Immature natural killer cell (primary cell): ENCODE results near the gene PPL. TPM values are rescaled to one million over a fixed set of nuclear protein-coding genes. Genes with fewer than 3 reads are reported as not detected.

Source experiments
- DNase-seq, 3 donors: peaks; one replicate each; pipeline ENCODE4 v3.0.0; 2022; ENCODE audit warnings: mixed read lengths in 1 of 3
- H3K27ac Mint-ChIP-seq, 6 donors: one replicate each; pipeline ENCODE4 v1.8.0; 2020; ENCODE audit warnings: mixed read lengths in 6 of 6, mild to moderate bottlenecking in 5 of 6, inconsistent platforms in 4 of 6, moderate library complexity in 3 of 6
- H3K27me3 Mint-ChIP-seq, 3 donors: one replicate each; pipeline ENCODE4 v1.8.0; 2020 to 2021; ENCODE audit warnings: low read depth in 3 of 3, mild to moderate bottlenecking in 3 of 3, mixed read lengths in 3 of 3, moderate library complexity in 3 of 3, inconsistent platforms in 1 of 3
- H3K36me3 Mint-ChIP-seq, 3 donors: one replicate each; pipeline ENCODE4 v1.8.0; 2020; ENCODE audit warnings: mixed read lengths in 3 of 3, inconsistent platforms in 2 of 3, mild to moderate bottlenecking in 2 of 3
- H3K4me1 Mint-ChIP-seq, 2 donors: one replicate each; pipeline ENCODE4 v1.8.0; 2020; ENCODE audit warnings: inconsistent platforms in 2 of 2, mild to moderate bottlenecking in 2 of 2, mixed read lengths in 2 of 2, moderate library complexity in 1 of 2
- H3K4me3 Mint-ChIP-seq, 5 donors: one replicate each; pipeline ENCODE4 v1.8.0; 2020; ENCODE audit warnings: mild to moderate bottlenecking in 5 of 5, mixed read lengths in 5 of 5, inconsistent platforms in 3 of 5, moderate library complexity in 3 of 5
- H3K9me3 Mint-ChIP-seq, 6 donors: one replicate each; pipeline ENCODE4 v1.8.0; 2020; ENCODE audit warnings: mild to moderate bottlenecking in 6 of 6, mixed read lengths in 6 of 6, inconsistent platforms in 4 of 6, moderate library complexity in 3 of 6
- polyA plus RNA-seq, 3 donors: library from polyadenylated mRNA; unstranded; fragments of 300-500 nt; fragmentation: Illumina TruSeq; gene quantifications; one replicate each; pipeline ENCODE4 v1.2.3, GENCODE V29; 2021

The PPL gene
- polyA plus RNA-seq, 3 donors from 2014 or later = 0.03 to 0.43 TPM; not detected in 1

- Mint-ChIP-seq H3K4me1 (peaks cover 0 to 4% of the 10 kb centered on the region in 2 donors), H3K27me3 (peaks cover 0 to 1% (median 0%) of the 10 kb centered on the region in 3 donors), H3K27ac (no peak overlapping the region), H3K4me3 (no peak overlapping the region), H3K9me3 (no peaks in the 10 kb centered on the region), H3K36me3 (peaks cover 3 to 14% (median 7%) of the 10 kb centered on the region in 3 donors)
- no peak for DNase-seq
These were observed 46.9 kb downstream of the PPL start for GRCh38 chr16:4890026-4890425.

GRCh38 chr16:4888428-4889135, 48.4 kb downstream of the PPL start:
- H3K9me3 Mint-ChIP-seq = no peaks in the 10 kb centered on the region
- H3K4me1 Mint-ChIP-seq = peaks cover 0 to 4% of the 10 kb centered on the region in 2 donors
- H3K27ac Mint-ChIP-seq = peak overlapping the region in 2 of 6 donors; percentile 14 to 25
- DNase-seq = no peak
- H3K27me3 Mint-ChIP-seq = peaks cover 0 to 1% (median 0%) of the 10 kb centered on the region in 3 donors
- H3K4me3 Mint-ChIP-seq = no peak overlapping the region
- peaks cover 10 to 26% (median 15%) of the 10 kb centered on the region in 3 donors for H3K36me3 Mint-ChIP-seq

- H3K9me3 Mint-ChIP-seq = no peaks in the 10 kb centered on the region
- peaks cover 0 to 2% of the 10 kb centered on the region in 2 donors for H3K4me1 Mint-ChIP-seq
- no peak for DNase-seq
- H3K27ac Mint-ChIP-seq = peak overlapping the region in 1 of 6 donors; percentile 58
- no peak overlapping the region for H3K4me3 Mint-ChIP-seq
- H3K36me3 Mint-ChIP-seq = peaks cover 20 to 44% (median 23%) of the 10 kb centered on the region in 3 donors
- no peaks in the 10 kb centered on the region for H3K27me3 Mint-ChIP-seq
These were observed 50.8 kb downstream of the PPL start for GRCh38 chr16:4886151-4886550.

- H3K36me3 Mint-ChIP-seq = peaks cover 23 to 49% (median 24%) of the 10 kb centered on the region in 3 donors
- H3K27me3 Mint-ChIP-seq = no peaks in the 10 kb centered on the region
- no peak overlapping the region for H3K27ac Mint-ChIP-seq
- no peaks in the 10 kb centered on the region for H3K9me3 Mint-ChIP-seq
- no peak for DNase-seq
- H3K4me3 Mint-ChIP-seq = peak overlapping the region in 1 of 5 donors; percentile 19
- H3K4me1 Mint-ChIP-seq = peaks cover 0 to 2% of the 10 kb centered on the region in 2 donors
These were observed 51.7 kb downstream of the PPL start for GRCh38 chr16:4884972-4885874.

- Mint-ChIP-seq H3K27ac (peak overlapping the region in 1 of 6 donors; percentile 49), H3K4me1 (peaks cover 0 to 2% of the 10 kb centered on the region in 2 donors), H3K9me3 (no peaks in the 10 kb centered on the region), H3K27me3 (no peaks in the 10 kb centered on the region), H3K36me3 (peaks cover 23 to 52% (median 24%) of the 10 kb centered on the region in 3 donors), H3K4me3 (no peak overlapping the region)
- no peak for DNase-seq
These were observed 52.7 kb downstream of the PPL start for GRCh38 chr16:4884209-4884608.

- H3K36me3 Mint-ChIP-seq = peaks cover 27 to 57% (median 28%) of the 10 kb centered on the region in 3 donors
- no peaks in the 10 kb centered on the region for H3K9me3 Mint-ChIP-seq
- H3K4me1 Mint-ChIP-seq = peaks cover 0 to 2% of the 10 kb centered on the region in 2 donors
- no peaks in the 10 kb centered on the region for H3K27me3 Mint-ChIP-seq
- no peak for DNase-seq
- H3K4me3 Mint-ChIP-seq = no peak overlapping the region
- no peak overlapping the region for H3K27ac Mint-ChIP-seq
These were observed 53.4 kb downstream of the PPL start for GRCh38 chr16:4883501-4883900.

GRCh38 chr16:4882633-4883285, 54.2 kb downstream of the PPL start:
- Mint-ChIP-seq H3K4me3 (no peak overlapping the region), H3K27ac (peak overlapping the region in 1 of 6 donors; percentile 0), H3K27me3 (no peaks in the 10 kb centered on the region), H3K36me3 (peaks cover 27 to 57% (median 31%) of the 10 kb centered on the region in 3 donors), H3K9me3 (no peaks in the 10 kb centered on the region), H3K4me1 (peaks cover 0 to 2% of the 10 kb centered on the region in 2 donors)
- no peak for DNase-seq

GRCh38 chr16:4882000-4882632, 54.8 kb downstream of the PPL start:
- Mint-ChIP-seq H3K4me1 (peaks cover 0 to 2% of the 10 kb centered on the region in 2 donors), H3K9me3 (no peaks in the 10 kb centered on the region), H3K4me3 (no peak overlapping the region), H3K27ac (no peak overlapping the region), H3K36me3 (peaks cover 31 to 61% (median 31%) of the 10 kb centered on the region in 3 donors), H3K27me3 (peaks cover 0 to 2% (median 0%) of the 10 kb centered on the region in 3 donors)
- no peak for DNase-seq

- Mint-ChIP-seq H3K27ac (no peak overlapping the region), H3K9me3 (no peaks in the 10 kb centered on the region), H3K27me3 (peaks cover 0 to 2% (median 0%) of the 10 kb centered on the region in 3 donors), H3K36me3 (peaks cover 28 to 55% (median 32%) of the 10 kb centered on the region in 3 donors), H3K4me3 (no peak overlapping the region), H3K4me1 (no peaks in the 10 kb centered on the region)
- DNase-seq = no peak
These were observed 56.9 kb downstream of the PPL start for GRCh38 chr16:4880006-4880580.

- Mint-ChIP-seq H3K4me3 (no peak overlapping the region), H3K4me1 (no peaks in the 10 kb centered on the region), H3K9me3 (no peaks in the 10 kb centered on the region), H3K27me3 (peaks cover 0 to 2% (median 0%) of the 10 kb centered on the region in 3 donors), H3K27ac (peak overlapping the region in 1 of 6 donors; percentile 36), H3K36me3 (peaks cover 24 to 51% (median 25%) of the 10 kb centered on the region in 3 donors)
- no peak for DNase-seq
These were observed 57.9 kb downstream of the PPL start for GRCh38 chr16:4879049-4879448.

- Mint-ChIP-seq H3K9me3 (no peaks in the 10 kb centered on the region), H3K27me3 (peaks cover 0 to 2% (median 0%) of the 10 kb centered on the region in 3 donors), H3K27ac (no peak overlapping the region), H3K4me3 (no peak overlapping the region), H3K36me3 (peaks cover 22 to 48% (median 25%) of the 10 kb centered on the region in 3 donors), H3K4me1 (no peaks in the 10 kb centered on the region)
- no peak for DNase-seq
These were observed 59.6 kb downstream of the PPL start for GRCh38 chr16:4877380-4877685.

GRCh38 chr16:4876646-4877379, 60.1 kb downstream of the PPL start:
- H3K4me3 Mint-ChIP-seq = no peak overlapping the region
- H3K27me3 Mint-ChIP-seq = peaks cover 0 to 2% (median 0%) of the 10 kb centered on the region in 3 donors
- peaks cover 24 to 47% (median 25%) of the 10 kb centered on the region in 3 donors for H3K36me3 Mint-ChIP-seq
- no peak overlapping the region for H3K27ac Mint-ChIP-seq
- no peaks in the 10 kb centered on the region for H3K9me3 Mint-ChIP-seq
- no peak for DNase-seq
- H3K4me1 Mint-ChIP-seq = peaks cover 3 to 4% of the 10 kb centered on the region in 2 donors
